Ishikawa (cell line): ENCODE data around the gene PLCB3.

ENCODE experiments used
- CEBPB ChIP-seq: IDR thresholded peaks from 2 replicates; pipeline ENCODE4 v1.6.1; 2012
- TAF1 ChIP-seq: IDR thresholded peaks from 2 replicates; pipeline ENCODE4 v1.6.1; 2012; ENCODE audit warnings: low read depth, mild to moderate bottlenecking
- ZBTB7A ChIP-seq: IDR thresholded peaks from 2 replicates; pipeline ENCODE4 v1.6.1; 2012; ENCODE audit warnings: low read depth

- TF ChIP-seq CEBPB (no peak), ZBTB7A (no peak), TAF1 (no peak)
Observed at GRCh38 chr11:64298966-64299846, 47.9 kb downstream of the PLCB3 start.
